Activated effector memory CD4-positive, alpha-beta T cell treated with Interleukin-2 at 50 U/mL for 16 hours (primary cell): ENCODE results near the gene RBM44.

Experiments used
- DNase-seq: peaks from one replicate; pipeline ENCODE4 v3.0.0-alpha.2; 2020

The RBM44 gene

DNA sequence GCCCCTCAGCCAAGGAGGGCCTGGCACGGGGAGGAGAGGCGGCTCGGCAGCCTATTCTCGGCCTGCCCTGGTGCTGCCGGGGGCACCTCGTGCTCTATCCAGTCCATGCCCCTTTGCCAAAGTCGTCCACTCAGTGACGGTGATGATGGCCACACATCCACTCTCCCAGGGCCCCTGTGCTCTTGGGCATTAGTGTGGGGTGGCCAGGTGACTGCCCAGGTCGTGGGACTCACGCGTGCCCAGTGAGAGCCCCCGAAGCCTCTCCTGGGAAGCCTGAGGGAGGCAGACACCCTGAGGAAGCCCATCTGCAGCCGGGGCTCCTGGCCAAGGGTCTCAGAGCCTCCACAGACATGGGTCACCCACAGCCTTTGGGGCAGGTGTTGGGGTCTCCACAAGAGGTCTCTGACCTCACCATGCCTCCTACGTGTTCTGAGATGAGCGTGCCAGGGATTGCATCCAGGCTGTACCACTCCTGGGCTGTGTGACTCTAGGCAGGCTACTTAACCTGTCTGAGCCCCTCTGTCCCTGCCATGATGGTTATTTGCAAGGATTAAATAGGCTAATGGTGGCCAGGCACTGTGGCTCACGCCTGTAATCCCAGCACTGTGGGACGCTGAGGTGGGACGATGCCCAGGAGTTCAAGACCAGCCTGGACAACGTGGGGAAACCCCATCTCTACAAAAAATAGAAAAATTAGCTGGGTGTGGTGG lies 73.8 kb downstream of the RBM44 start:
- DNase-seq: no peak

DNA sequence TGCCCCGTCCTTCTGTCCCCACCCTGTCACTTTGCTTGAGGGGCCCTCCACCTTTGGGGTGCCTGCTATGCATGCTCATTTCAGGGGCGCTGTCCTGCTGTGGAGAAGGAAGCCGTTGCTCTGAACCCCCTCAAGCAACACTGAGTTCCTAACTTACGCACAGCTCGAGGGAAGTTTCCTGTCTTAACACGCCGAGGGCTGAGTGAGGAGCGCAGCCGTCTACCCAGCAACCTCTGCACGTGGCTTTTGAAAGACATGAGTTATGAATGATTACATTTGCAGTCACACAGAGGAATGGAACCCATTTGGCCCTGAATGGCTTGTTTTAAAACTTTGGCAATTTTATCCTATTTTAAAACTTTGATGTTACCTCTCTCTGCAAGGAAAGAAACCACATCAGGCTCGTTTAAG lies 74.8 kb downstream of the RBM44 start:
- DNase-seq: no peak

DNA sequence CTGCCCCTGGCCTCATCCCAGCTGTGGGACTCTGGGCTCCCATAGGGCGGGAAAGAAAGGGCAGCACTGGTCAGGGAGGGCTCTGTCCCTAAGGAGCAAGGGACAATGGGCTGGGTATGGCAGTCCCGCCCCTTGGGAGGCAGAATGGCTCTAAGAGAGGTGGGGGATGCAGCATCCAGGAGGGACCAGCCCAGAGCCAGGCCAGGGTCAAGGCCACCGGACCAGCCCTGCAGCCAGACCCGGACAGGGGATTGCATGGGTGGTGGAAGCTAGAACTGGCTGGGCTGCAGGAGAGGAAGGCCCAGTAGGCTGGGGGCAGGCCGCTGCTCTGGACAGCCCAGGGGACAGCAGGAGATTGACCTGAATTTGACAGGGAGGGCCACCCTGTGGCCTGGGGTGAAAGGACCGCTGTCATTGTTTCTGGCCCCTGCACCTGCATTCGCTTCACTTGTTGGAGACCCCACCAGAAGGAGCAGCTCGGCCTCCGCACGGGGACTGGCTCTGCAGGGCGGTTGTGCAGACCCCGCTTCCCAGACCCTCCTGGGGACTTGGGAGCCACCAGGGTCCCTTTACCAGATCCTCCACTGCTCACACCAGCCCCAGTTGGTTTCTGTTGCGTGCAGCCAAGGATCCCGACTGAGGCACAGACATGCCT lies 75.4 kb downstream of the RBM44 start:
- DNase-seq: no peak

DNA sequence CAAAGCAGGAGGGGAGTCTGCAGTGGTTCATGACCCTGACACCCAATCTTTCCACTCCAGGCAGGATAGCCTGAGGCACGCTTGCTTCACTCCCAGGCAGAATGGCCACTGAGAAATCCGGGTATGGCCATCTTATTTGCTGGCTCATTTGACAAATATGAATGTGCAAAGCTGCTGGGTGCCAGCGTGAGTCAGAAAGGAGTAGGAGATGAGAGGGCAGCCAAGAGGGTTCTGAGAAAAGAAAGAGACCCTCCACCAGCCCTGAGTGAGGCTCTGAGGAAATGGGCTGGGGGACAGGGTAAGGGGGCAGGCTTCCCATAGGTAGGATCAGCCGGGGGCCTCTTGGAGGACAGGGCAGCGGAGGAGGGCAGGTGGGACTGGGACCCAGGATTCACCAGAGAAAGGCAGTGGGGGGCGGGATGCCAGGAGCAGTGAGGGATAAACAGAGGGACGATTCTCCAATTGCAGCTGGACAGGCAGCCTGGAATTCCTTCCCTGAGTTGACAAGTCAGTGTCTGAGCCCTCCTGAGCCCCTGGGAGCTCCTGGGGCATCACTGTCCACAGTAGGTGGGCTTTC lies 76.1 kb downstream of the RBM44 start:
- no peak for DNase-seq

DNA sequence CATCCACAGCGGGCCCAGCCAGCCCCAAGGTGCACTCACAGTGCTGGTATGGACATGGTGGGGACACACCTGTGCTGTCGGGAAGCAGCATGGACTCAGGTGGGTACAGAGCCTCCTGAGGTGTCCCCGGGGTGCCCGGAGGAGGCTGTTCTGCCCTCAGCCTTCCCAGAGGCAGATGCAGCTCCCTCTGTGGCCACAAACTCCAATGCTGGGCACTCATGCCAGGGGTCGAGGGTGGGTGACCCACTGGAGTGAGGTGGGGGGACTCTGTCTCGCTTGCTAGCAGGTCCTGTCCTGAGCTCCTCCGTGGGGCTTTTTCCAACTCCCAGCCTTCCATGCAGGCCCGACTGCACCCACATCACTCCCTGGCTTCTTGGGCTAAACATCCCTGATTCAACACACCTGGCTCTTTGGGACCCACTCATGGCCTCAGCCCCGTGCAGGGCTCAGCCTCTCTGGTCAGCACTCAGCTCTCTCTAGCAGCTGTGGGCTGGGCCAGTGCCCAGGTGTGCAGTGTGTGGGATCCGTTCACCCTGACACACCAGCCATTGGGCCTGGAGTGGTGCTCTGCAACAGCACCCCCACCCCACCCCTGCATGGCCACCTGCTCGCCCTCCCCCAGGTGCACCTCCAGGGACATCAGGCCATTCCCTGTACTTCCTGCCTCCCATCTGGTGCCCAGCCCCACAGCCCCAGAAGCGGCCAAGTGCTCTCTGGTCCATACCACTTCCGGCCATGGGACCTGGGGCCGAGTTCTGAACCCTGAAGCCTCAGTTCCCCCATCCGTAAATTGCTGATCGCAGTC lies 76.9 kb downstream of the RBM44 start:
- no peak for DNase-seq

DNA sequence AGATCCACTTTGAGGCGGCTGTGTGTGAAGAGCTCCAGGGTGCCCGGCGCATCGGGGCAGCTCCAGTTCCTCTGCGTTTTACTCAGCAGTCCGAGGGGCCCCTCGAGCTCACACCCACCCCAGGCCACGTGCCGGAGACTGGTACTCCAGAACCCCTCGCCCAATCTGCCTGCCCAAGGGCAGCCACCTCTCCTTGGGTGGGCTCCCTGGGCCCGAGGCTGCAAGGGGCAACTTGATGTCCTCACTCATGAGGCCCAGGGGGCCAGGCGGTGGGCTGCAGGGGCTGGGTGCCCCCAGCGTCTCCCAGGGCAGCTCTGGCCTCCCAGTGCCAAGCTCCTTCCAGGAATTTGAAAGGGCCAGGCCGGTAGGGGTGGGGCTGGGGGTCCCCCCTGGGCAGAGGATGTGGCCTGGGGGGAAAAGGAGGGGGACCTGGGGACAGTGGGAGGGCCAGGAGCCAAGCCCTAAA lies 77.5 kb downstream of the RBM44 start:
- DNase-seq: no peak

DNA sequence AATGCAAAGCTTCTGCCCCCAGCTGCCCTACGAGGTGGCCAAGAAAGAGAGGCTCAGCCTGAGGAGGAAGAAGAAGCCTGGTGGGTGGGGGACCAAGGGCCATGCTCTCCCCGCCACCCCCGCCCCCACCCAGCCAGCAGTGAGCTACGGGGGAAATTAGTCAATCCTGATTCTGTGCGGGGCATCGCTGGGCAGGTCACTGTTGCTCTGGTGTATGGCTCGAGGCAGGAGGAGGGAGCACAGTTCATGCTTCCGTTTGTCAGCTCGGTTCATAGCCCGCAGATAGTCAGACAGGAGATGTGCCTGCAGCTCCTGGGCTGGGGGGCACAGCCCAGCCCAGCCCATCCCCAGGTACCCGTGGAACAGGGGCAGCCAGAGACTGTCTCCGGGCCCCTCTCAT lies 78.0 kb downstream of the RBM44 start:
- no peak for DNase-seq

DNA sequence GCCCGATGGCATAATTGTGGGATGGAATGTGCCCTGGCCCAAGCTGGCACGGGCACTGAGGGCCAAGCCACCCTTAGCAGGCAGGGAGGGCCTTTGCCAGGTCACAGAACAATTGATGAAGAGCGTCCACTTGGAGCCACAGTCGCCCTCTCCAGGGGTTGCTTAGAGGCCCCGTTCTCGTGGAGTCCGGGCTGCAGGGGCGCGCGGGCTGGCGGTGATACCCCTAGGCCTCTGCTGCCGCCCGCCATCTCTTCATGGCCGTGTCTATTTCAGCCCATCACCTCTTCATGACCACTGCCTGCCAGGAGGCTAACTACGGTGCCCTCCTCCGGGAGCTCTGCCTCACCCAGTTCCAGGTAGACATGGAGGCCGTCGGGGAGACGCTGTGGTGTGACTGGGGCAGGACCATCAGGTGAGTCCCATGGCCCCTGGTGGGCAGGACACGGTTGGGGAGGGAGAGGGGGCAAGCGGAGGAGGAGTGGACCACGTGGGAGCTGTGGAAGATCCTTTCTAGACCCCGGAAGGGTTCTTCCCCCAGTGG lies 78.4 kb downstream of the RBM44 start:
- DNase-seq: no peak

DNA sequence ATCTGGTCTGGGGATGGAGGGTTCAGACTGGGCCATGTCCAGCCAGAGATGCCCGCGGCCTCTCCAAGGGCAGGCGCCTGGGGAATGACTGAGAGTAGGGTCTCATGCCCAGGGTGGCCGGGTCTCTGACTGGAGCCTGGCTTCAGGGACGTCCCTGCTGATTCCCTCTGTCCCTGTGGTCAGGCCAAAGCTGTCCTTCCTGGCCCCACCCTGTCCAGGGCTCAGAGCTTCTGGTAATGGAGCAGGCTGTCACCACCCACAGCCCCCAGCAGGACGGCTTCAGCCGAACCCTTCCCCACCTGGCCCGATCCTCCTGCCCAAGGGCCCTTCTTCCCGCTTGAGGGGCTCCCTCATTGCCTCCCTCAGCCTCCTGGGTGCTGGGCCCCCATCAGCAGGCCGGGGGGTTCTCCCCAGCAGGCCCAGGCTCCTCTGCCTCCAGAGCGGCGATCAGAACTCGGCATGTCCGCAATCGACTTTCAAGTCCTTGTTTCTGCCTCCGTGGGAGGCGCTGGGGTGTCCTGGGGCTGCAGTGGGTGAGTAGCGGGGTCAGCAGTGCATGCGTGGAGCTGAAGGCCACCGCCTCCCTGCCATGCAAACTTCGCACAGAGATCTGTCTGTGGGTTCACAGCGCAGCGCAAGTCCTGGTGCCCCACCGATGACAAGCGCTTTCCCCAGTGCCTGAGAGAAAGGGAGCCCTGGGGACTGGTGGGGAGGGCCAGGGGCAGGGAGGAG lies 79.2 kb downstream of the RBM44 start:
- no peak for DNase-seq

DNA sequence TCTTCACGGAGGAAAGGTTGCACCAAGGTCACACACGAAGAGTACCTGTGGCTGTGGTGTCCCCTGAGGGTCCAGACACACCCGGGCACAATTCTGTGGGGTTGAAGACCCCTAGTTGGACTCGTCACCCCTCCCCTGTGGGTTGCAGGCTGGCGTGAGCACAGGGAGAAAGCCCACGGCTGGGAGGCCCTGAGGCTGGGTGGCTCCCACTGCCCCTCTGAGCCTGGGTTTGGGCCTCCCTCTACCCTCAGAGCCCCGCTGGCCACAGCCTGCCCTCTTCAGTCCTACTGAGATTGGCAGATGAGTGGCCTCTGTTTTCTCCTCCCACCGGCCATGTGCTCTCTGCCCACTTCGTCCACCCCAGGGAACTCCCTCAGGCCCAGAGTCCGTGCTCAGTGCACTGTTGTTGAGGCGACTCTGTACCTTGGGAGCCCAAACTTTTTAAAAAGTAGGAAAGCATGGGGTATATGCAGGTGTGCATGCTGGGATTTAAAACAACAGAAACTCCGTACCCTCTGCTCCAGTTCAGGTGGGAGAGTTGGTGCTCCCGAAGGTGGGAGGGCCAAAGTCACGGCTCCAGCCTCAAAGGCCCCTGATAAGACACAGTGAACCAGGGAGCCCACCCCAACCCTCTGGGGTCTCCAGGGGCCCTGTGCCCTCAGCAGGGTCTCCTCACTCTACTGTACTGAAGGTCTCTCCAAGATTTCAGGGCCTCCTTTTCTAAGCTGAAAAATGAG lies 79.9 kb downstream of the RBM44 start:
- no peak for DNase-seq

DNA sequence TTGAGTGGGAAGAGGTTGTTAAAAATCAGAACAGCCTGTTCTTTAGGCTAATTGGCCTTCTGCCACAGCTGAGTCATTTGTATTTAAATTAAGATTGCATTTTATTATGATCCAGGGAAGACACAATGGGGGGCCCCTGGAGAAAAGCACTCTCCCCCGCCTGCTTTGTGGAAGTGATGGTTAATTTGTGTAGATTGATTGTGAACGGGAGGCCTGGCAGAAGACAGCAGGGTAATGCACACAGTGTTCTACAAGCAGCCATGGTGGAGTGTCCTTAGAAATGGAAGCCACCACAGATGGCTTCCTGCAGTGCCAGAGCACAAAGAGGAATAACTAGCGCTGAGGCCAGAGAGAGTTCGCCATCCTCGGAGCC lies 80.5 kb downstream of the RBM44 start:
- no peak for DNase-seq

DNA sequence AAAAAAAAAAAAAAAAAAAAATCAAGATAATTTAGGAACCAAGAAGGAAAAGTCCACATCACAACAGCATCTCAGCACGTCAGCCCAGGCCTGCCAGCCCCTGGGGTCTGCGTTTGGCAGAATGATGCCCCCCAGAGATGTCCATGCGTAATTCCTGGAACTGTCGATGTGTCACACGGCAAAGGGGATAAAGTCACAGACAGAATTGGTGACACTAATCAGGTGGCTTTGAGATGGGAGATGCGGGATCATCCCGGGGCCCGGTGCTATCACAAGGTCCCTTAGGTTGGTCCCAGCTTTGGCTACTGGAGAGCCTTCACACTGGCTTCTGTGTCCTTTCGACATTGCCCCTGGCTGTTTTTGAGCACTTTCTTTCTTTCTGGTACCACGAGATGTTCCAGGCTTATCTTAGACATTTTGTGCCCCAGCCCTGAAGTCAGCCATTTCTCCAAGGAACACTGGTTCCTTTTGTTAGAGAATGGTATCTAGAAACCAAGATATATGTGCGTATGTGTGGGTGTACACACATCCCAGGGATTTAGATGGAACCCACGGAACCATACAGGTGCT lies 81.5 kb downstream of the RBM44 start:
- no peak for DNase-seq

DNA sequence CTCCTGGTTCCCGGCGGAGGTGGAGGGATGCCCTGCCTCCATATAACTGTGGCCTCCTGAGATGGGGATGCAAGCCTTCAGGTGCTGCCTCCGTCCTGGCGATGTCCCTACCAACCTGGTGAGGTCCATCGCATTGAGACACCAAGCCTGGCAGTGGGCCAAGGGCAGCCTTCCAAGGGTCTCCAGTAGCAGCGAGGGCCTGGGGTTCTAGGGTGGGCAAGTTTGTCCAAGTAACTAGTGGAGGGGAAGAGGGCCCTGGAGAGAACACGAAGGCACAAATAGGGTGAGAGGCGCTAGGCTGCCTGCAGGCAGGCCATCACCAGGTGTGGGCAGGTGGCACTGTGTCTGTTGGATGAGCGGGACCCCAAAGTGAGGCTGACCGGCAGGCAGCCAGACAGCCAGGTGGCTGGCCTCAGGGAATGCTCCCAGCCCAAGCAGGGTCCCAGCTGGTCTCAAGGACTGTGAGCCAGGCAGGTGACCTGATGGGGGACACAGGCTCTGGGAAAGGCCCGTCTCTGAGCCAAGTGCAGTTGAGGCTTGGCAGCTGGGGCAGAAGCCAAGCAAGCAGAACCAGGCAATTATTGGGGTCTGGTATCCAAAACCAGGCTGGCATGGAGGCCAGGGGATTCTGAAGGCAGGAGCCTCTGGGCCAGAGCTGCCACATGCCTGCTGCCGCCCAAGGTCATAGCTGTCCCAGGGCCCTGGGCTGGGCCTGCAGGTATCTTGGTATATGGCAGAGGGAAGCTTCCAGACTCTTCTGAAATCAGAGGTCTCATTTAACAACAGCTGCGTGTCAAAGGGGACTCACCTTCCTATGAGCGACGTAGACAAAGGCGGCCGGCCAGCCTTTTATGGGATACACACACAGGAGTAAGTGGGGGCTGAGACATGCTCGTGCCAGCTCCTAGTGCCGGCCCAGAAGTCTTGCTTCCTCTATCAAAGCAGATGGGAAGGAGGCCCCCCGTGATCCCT lies 84.2 kb downstream of the RBM44 start:
- DNase-seq: no peak

DNA sequence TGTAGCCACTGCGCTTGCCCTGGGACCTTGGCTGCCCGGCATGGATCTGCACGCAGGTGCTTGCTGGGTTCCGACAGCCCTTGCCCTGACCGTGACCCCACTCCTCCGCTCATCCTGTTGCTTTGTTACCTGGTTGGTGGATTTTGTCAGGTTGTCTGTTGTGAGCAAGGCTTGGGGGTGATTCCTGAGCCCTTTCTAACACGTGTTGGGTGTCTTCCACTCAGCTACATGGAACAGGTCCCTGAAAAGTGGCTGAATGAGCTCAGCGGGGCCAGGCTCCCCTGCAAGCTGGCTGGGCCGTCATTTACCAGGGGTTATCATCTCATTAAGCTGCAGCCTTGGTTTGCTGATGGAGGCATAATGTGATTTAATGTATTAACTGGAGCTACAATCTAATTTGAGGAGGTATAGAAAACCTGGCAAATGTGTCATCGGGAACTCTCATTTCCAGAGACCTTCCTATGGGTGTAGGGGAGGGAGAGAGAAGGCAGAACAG lies 85.4 kb downstream of the RBM44 start:
- no peak for DNase-seq

DNA sequence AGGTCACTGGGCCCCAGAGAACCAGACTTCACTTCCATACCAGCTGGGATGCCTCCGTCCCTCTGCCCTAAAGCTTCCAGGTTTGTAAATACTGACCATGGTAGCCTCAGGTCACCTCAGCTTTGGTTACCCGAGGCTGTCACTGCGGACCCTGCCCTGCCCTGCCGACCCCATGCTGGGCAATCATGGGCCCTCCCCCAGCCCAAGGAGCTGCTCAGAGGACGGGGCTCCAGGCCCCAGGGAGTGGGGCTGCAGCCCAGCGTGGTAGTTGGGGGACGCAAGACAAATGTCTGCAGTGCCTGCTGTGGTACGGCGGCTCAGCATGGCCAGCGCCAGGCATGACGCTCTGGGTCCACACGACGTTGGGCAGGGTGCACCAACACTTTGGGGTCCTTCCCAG lies 86.1 kb downstream of the RBM44 start:
- no peak for DNase-seq

DNA sequence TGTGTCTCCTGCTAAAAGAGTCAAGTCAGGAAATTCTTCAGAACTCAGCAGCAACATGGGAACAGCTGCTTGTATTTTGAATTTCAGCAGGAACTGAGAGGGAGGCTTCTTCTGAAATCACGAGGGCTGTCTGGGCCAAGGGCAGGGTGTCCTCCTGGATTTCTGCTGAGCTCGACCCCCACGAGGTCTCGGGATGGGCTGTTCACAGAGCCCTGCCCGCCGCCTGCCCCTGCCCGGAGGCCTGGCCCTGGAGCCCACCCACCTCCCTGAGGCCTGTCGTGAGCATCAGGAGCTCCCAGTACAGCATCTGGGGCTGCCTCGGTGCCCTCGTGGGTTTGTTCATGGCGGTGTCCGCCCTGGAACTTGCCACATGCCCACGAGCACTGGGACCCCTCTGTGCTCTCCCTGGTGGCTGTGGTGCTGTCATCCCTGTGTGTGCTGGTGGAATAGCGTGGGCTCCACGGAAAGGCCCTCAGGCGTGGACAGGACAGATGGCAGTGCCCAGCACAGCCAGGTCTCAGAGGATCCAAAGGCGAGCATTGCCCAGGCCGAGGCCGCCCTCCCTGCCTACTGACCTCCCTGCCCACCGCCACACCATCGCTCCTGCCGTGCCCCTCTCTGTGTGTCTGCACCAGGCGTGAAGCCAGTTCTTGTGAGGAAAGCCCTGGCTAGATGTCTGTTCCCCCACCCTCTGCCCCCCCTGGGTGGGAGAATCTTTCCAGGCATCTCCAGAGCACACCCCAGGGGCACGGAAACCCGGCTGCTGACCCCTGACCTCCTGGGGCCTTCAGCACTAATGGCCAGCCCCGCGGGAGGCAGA lies 86.7 kb downstream of the RBM44 start:
- DNase-seq: no peak

DNA sequence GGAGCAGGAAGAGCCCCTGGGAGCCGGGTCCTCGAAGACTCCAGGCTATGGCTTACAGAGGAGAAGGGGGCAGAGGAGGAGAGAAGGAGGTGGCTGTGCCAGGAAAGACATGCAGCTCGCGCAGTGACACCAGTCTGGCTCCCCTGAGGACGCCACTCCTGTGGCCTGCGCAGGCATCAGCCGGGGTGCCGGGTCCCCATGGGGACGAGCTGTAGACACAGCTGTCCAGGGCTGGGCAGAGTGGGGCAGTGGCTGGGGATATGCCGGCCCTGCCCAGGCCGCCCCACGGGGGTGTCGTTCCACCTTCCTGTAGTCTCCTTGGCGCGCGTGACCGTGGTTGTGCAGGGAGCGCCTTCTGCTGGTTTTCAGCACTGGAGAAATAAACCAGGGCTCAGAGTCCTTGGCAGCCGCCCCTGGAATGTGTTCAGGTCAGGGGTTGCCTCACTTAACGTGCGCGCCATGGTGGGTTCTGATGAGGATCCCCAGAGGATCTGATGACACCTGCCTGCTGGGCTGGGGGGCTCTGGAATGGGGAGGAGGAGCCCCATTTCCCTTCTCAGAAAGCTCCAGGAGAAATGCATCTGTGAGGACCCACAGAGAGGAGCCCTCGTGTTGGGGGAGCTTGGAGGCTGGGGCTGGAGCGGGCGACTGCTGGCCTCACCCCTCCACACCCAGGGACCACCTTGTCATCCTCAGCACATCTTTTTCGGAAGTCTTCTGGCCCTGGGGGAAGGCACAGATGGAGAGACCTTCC lies 87.5 kb downstream of the RBM44 start:
- DNase-seq: no peak
